ENCODE measurements around the gene RABL2B. TPM values are rescaled to one million over a fixed set of nuclear protein-coding genes. Genes with fewer than 3 reads are reported as not detected.
"Not testable (repeated sequence)": the region's sequence is repeated elsewhere in the genome, so short reads cannot be mapped to it uniquely, and the experiment has no call there.

Gene RABL2B
- total RNA-seq, 2 donors from 2014 or later = 10.6 to 18.5 TPM

DNA sequence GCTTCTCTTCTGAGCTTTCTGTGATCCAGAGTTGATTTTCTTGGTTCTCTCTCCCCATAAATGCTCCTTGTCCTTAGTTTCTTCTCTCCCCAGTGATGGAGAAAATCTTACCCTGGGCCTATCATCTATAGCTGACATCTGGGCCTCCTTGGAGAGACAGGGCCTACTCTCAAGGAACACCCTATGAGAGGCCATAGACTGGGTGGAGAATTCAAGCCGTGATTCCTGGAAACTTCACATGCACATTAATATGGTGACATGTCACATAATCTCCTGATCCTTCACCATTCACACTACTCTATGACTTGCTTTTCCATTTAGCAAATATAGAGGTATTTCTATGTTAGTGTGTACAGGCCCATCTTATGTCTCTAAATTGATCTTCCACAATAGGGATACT, 35.9 kb downstream of the RABL2B start:
- H3K4me1 ChIP-seq; intact Hi-C loops (cut with DNase I): not testable (repeated sequence)
- WGBS, 2 donors = 65 to 73% methylated on average over 1 of the region's 1 CpG

DNA sequence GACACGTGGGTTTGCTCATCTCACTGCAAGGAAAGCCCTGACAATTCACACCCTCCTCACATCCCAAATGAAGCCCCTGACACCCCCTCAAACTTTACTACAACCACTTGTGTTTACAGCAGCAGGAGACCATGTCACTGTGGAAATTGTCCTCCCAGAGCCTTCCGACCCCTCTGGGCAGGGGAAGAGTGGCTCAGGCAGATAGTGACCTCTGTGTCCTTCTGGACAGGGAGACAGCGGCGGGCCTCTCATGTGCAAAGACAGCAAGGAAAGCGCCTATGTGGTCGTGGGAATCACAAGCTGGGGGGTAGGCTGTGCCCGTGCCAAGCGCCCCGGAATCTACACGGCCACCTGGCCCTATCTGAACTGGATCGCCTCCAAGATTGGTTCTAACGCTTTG, 39.0 kb downstream of the RABL2B start:
- H3K9me3 ChIP-seq; H3K4me3 ChIP-seq; ATAC-seq; DNase-seq; H3K27me3 ChIP-seq; H3K27ac ChIP-seq; H3K36me3 ChIP-seq (replicated peaks in 1 of 2; ENCODE audit: insufficient read depth in 1 of 2, low read depth in 2 of 2); intact Hi-C loops (cut with DNase I); H3K4me1 ChIP-seq: not testable (repeated sequence)
- WGBS, 2 donors = 23% methylated on average over 1 of the region's 12 CpGs; no CpG with 5 or more reads in 1 of the 2 donors

More for the DNA sequence above, 35.9 kb downstream of the RABL2B start:
- not testable (repeated sequence) for H3K4me3 ChIP-seq; ATAC-seq; H3K36me3 ChIP-seq (replicated peaks in 1 of 2; ENCODE audit: insufficient read depth in 1 of 2, low read depth in 2 of 2); H3K27me3 ChIP-seq; H3K9me3 ChIP-seq; DNase-seq; H3K27ac ChIP-seq

DNA sequence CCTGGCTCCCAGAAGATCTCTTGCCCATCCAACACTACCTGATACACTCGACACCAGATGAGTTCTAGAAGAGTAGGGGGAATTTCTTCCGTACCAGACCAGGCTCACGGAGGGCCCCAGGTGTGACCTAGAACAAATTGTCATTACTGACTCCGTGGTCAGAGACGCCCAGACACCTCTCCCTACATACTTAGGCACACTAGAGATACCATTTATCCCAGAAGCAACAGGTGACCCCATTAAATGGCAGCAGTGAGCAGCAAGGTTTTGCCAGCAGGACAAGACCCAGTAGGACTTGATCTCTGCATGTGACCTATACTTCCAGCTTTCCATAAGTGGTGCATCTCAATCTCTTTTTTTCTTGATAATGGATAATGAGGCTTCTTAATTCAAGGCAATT, 42.7 kb downstream of the RABL2B start:
- H3K27ac ChIP-seq; intact Hi-C loops (cut with DNase I); H3K4me3 ChIP-seq; H3K36me3 ChIP-seq (replicated peaks in 1 of 2; ENCODE audit: insufficient read depth in 1 of 2, low read depth in 2 of 2); H3K9me3 ChIP-seq; H3K27me3 ChIP-seq; ATAC-seq; H3K4me1 ChIP-seq; DNase-seq: not testable (repeated sequence)
- WGBS, 2 donors = 80 to 85% methylated on average over 5 of the region's 5 CpGs

DNA sequence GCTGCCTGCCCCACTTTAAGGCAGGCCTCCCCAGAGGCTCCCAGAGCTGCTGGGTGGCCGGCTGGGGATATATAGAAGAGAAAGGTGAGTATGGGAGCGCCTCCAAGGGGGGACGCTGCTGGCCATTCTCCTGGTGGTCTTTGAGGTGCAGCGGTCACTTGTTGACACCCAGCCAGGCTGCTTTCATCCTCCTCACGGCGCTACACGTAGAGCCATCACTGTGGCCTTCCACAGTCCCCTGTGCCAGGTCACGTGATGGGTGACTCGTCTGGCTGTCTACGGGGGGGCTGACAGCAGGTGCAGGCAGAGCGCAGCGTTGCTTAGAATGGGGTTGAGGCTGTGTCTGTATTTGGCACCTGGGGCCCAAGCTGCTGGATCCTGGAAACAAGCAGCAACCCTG, 43.5 kb downstream of the RABL2B start:
- WGBS, 2 donors = 67 to 80% methylated on average over 10 to 12 of the region's 12 CpGs
- no peak for TF ChIP-seq POLR2A (IDR thresholded peaks at IDR 0.05)
- TF ChIP-seq, protein P1, sequence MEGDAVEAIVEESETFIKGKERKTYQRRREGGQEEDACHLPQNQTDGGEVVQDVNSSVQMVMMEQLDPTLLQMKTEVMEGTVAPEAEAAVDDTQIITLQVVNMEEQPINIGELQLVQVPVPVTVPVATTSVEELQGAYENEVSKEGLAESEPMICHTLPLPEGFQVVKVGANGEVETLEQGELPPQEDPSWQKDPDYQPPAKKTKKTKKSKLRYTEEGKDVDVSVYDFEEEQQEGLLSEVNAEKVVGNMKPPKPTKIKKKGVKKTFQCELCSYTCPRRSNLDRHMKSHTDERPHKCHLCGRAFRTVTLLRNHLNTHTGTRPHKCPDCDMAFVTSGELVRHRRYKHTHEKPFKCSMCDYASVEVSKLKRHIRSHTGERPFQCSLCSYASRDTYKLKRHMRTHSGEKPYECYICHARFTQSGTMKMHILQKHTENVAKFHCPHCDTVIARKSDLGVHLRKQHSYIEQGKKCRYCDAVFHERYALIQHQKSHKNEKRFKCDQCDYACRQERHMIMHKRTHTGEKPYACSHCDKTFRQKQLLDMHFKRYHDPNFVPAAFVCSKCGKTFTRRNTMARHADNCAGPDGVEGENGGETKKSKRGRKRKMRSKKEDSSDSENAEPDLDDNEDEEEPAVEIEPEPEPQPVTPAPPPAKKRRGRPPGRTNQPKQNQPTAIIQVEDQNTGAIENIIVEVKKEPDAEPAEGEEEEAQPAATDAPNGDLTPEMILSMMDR (IDR thresholded peaks at IDR 0.05) = no peak
- Histone ChIP-seq H3K4me3 (no peak overlapping the region), H3K27me3 (no peaks in the 10 kb centered on the region), H3K27ac (no peak overlapping the region), H3K9me3 (no peaks in the 10 kb centered on the region), H3K36me3 (replicated peaks in 1 of 2; ENCODE audit: insufficient read depth in 1 of 2, low read depth in 2 of 2) (no peaks in the 10 kb centered on the region), H3K4me1 (no peaks in the 10 kb centered on the region)
- intact Hi-C loops (cut with DNase I) = no loop called here
- DNase-seq (peak in 1 of 4 donors; percentile 8), ATAC-seq (no peak)

DNA sequence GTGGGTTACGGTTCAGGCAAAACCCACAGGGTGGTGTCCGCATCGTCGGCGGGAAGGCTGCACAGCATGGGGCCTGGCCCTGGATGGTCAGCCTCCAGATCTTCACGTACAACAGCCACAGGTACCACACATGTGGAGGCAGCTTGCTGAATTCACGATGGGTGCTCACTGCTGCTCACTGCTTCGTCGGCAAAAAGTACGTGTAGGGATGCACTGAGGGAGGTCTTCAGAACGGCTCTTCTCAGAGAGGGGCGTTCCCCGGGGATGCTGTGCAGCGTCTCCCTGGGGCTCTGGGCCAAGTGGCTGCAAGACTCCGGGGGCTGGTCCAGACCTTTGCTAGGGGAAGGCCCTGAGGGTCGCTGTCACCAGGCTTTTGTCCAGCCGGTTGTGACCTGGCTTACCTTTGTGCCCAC, 44.2 kb downstream of the RABL2B start:
- no peak overlapping the region for H3K4me3 ChIP-seq
- no peak overlapping the region for H3K27ac ChIP-seq
- ATAC-seq (no peak), DNase-seq (peak in 1 of 4 donors; percentile 8)
- no peaks in the 10 kb centered on the region for H3K27me3 ChIP-seq
- 74 to 87% methylated on average over 17 of the region's 17 CpGs for WGBS, 2 donors
- H3K36me3 ChIP-seq (replicated peaks in 1 of 2; ENCODE audit: insufficient read depth in 1 of 2, low read depth in 2 of 2) = no peaks in the 10 kb centered on the region
- no peak for TF ChIP-seq POLR2A (IDR thresholded peaks at IDR 0.05)
- TF ChIP-seq, protein P1 (IDR thresholded peaks at IDR 0.05) = no peak
- H3K9me3 ChIP-seq = no peaks in the 10 kb centered on the region
- H3K4me1 ChIP-seq = no peaks in the 10 kb centered on the region
- intact Hi-C loops (cut with DNase I) = no loop called here

DNA sequence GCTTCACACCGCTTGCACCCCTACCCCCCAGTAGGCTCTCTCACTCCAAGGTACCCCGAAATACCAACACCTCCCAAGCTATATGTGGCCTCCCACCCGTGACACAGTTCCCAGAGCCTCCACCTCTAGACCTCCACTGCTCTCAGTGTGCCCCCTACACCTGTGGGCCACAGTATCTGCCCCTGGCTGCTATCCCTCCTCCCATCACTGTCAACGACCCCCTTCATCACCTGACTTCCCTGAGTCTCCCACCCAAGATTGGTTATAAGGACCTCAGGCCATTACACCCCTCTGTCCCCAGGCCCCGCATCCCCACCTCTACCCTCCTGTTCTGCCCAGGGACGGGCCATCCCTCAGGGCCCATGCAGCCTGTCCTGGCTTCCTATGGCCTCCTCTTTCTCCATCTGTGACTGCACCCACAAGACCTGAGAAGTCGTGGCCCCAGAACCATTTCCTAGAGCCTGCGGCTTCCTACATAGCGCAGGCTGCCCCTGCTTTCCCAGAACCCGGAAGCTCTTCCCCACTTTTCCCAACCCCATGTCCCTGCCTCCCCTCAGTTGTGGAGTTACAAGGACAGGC, 44.7 kb downstream of the RABL2B start:
- Histone ChIP-seq H3K27ac (no peak overlapping the region), H3K27me3 (no peaks in the 10 kb centered on the region), H3K9me3 (no peaks in the 10 kb centered on the region), H3K36me3 (replicated peaks in 1 of 2; ENCODE audit: insufficient read depth in 1 of 2, low read depth in 2 of 2) (no peaks in the 10 kb centered on the region), H3K4me1 (no peaks in the 10 kb centered on the region), H3K4me3 (no peak overlapping the region)
- 69 to 77% methylated on average over 9 to 10 of the region's 10 CpGs for WGBS, 2 donors
- DNase-seq = no peak
- ATAC-seq = peak; percentile 9
- intact Hi-C loops (cut with DNase I) = no loop called here
- no peak for TF ChIP-seq POLR2A (IDR thresholded peaks at IDR 0.05)
- TF ChIP-seq, protein P1 (IDR thresholded peaks at IDR 0.05) = no peak

Data from body of pancreas (tissue), 4 donors.